ENCODE data around the gene SELE.

Gene SELE

GRCh38 chr1:169733924-169734323 lies at the start of gene SELE:
Gene SELE (minus strand): TSS chr1:169734079. CDS start chr1:169733612, 467 bp downstream.
- DNase-seq (ENCODE audit: low read depth): no peak
- no peak within 1 kb of the TSS for H3K4me3 ChIP-seq (ENCODE audit: low read depth, low read length)
- TF ChIP-seq CTCF (IDR thresholded peaks at IDR 0.05; ENCODE audit: low read depth, low read length) (no peak), POLR2A (IDR thresholded peaks at IDR 0.05; ENCODE audit: extremely low read depth, insufficient read length) (no peak), MYC (IDR thresholded peaks at IDR 0.05; ENCODE audit: low read depth, low read length) (no peak)
- TF ChIP-seq, protein P1, sequence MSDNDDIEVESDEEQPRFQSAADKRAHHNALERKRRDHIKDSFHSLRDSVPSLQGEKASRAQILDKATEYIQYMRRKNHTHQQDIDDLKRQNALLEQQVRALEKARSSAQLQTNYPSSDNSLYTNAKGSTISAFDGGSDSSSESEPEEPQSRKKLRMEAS (IDR thresholded peaks at IDR 0.05; ENCODE audit: low read depth, low read length): no peak

GRCh38 chr1:169782596-169782995 lies 48.7 kb upstream of the SELE start:
- no peak for DNase-seq (ENCODE audit: low read depth)
- H3K4me3 ChIP-seq (ENCODE audit: low read depth, low read length): no peak overlapping the region
- TF ChIP-seq MYC (IDR thresholded peaks at IDR 0.05; ENCODE audit: low read depth, low read length): no peak
- TF ChIP-seq CTCF (IDR thresholded peaks at IDR 0.05; ENCODE audit: low read depth, low read length): no peak
- TF ChIP-seq, protein P1 (IDR thresholded peaks at IDR 0.05; ENCODE audit: low read depth, low read length): no peak
- TF ChIP-seq POLR2A (IDR thresholded peaks at IDR 0.05; ENCODE audit: extremely low read depth, insufficient read length): no peak

DNA sequence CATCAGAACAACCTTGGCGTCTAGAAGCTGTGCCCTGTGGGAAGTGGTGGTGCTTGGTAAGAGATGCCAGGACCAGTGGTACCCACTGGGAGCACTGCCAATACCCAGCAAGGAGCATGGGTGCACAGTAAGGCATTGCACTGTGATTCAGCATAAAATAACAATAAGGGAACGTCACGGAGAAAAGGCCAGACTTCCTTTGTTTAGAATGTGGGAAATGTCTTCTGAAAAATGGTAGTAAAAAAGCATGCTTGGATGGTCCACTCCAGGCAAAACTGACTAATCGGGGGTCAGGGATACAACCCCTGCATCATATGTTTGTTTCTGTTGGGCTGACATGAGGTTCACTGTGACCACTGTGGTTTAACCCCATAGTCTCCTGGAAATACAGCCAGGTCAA lies 46.1 kb upstream of the SELE start:
- H3K4me3 ChIP-seq (ENCODE audit: low read depth, low read length): no peak overlapping the region
- no peak for DNase-seq (ENCODE audit: low read depth)
- TF ChIP-seq MYC (IDR thresholded peaks at IDR 0.05; ENCODE audit: low read depth, low read length) (no peak), CTCF (IDR thresholded peaks at IDR 0.05; ENCODE audit: low read depth, low read length) (no peak), POLR2A (IDR thresholded peaks at IDR 0.05; ENCODE audit: extremely low read depth, insufficient read length) (no peak)
- TF ChIP-seq, protein P1 (IDR thresholded peaks at IDR 0.05; ENCODE audit: low read depth, low read length): no peak

GRCh38 chr1:169779150-169779549 lies 45.3 kb upstream of the SELE start:
- no peak for DNase-seq (ENCODE audit: low read depth)
- H3K4me3 ChIP-seq (ENCODE audit: low read depth, low read length): no peak overlapping the region
- TF ChIP-seq, protein P1 (IDR thresholded peaks at IDR 0.05; ENCODE audit: low read depth, low read length): no peak
- TF ChIP-seq MYC (IDR thresholded peaks at IDR 0.05; ENCODE audit: low read depth, low read length) (no peak), POLR2A (IDR thresholded peaks at IDR 0.05; ENCODE audit: extremely low read depth, insufficient read length) (no peak), CTCF (IDR thresholded peaks at IDR 0.05; ENCODE audit: low read depth, low read length) (no peak)

GRCh38 chr1:169776440-169776839 lies 42.6 kb upstream of the SELE start:
- no peak for DNase-seq (ENCODE audit: low read depth)
- H3K4me3 ChIP-seq (ENCODE audit: low read depth, low read length): no peak overlapping the region
- no peak for TF ChIP-seq MYC (IDR thresholded peaks at IDR 0.05; ENCODE audit: low read depth, low read length)
- TF ChIP-seq, protein P1 (IDR thresholded peaks at IDR 0.05; ENCODE audit: low read depth, low read length): no peak
- TF ChIP-seq CTCF (IDR thresholded peaks at IDR 0.05; ENCODE audit: low read depth, low read length): no peak
- no peak for TF ChIP-seq POLR2A (IDR thresholded peaks at IDR 0.05; ENCODE audit: extremely low read depth, insufficient read length)

DNA sequence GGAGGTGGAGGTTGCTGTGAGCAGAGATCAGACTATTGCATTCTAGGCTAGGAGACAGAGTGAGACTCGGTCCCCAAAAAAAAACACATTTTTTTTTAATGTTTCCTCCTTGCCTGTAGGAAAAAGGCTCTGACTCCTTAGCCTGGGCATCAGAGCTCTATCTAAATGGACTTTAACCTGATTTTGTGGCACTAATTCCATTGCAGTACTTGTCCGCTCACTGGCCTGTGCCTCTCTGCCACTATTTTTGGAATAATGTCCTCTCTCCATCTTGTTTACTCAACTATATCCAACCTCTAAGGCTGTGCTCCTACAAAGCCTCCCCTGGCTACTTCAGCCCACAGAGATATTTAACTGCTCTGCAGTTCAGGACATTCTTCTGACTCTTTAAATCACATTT lies 34.3 kb upstream of the SELE start:
- no peak for DNase-seq (ENCODE audit: low read depth)
- H3K4me3 ChIP-seq (ENCODE audit: low read depth, low read length): no peak overlapping the region
- TF ChIP-seq CTCF (IDR thresholded peaks at IDR 0.05; ENCODE audit: low read depth, low read length) (no peak), POLR2A (IDR thresholded peaks at IDR 0.05; ENCODE audit: extremely low read depth, insufficient read length) (no peak), MYC (IDR thresholded peaks at IDR 0.05; ENCODE audit: low read depth, low read length) (no peak)
- TF ChIP-seq, protein P1 (IDR thresholded peaks at IDR 0.05; ENCODE audit: low read depth, low read length): no peak

Measured in NB4 (cell line).